ENCODE results near the gene PDZD2. TPM values are rescaled to one million over a fixed set of nuclear protein-coding genes. Genes with fewer than 3 reads are reported as not detected.

Gene PDZD2
- total and polyA plus RNA-seq, 2 experiments from 2014 or later, result 8.3 to 16.9 TPM

GRCh38 chr5:31626156-31626555 lies 12.8 kb upstream of the PDZD2 start:
- Histone ChIP-seq H2AFZ (peak overlapping the region; percentile 80), H3K4me1 (ENCODE audit: insufficient read depth) (no peaks in the 10 kb centered on the region), H3K79me2 (replicated peaks; ENCODE audit: insufficient read depth) (no peaks in the 10 kb centered on the region), H3K36me3 (ENCODE audit: insufficient read depth) (no peaks in the 10 kb centered on the region), H3K9me2 (ENCODE audit: insufficient read depth) (no peaks in the 10 kb centered on the region), H3K27ac (ENCODE audit: low read depth) (no peak overlapping the region), H3K27me3 (ENCODE audit: insufficient read depth) (no peaks in the 10 kb centered on the region), H3F3A (replicated peaks; ENCODE audit: low read depth) (no peaks in the 10 kb centered on the region), H4K20me1 (replicated peaks; ENCODE audit: insufficient read depth) (no peaks in the 10 kb centered on the region), H3K4me2 (no peak overlapping the region), H3K4me3 (no peak overlapping the region)
- Mint-ChIP-seq H3K36me3 (ENCODE audit: low read depth) (no peaks in the 10 kb centered on the region), H3K4me3 (no peak overlapping the region), H3K4me1 (peaks cover 2% of the 10 kb centered on the region), H3K27me3 (ENCODE audit: insufficient read depth, low read depth, poor library complexity) (no peaks in the 10 kb centered on the region), H3K27ac (no peak overlapping the region), H3K9me3 (no peaks in the 10 kb centered on the region)
- TF ChIP-seq EZH2 (IDR thresholded peaks at IDR 0.05; ENCODE audit: low read depth, unreplicated experiment) (no peak), EZH2phosphoT487 (IDR thresholded peaks at IDR 0.05; ENCODE audit: unreplicated experiment) (no peak)
- ATAC-seq (no peak), DNase-seq (ENCODE audit: low spot score) (no peak)

DNA sequence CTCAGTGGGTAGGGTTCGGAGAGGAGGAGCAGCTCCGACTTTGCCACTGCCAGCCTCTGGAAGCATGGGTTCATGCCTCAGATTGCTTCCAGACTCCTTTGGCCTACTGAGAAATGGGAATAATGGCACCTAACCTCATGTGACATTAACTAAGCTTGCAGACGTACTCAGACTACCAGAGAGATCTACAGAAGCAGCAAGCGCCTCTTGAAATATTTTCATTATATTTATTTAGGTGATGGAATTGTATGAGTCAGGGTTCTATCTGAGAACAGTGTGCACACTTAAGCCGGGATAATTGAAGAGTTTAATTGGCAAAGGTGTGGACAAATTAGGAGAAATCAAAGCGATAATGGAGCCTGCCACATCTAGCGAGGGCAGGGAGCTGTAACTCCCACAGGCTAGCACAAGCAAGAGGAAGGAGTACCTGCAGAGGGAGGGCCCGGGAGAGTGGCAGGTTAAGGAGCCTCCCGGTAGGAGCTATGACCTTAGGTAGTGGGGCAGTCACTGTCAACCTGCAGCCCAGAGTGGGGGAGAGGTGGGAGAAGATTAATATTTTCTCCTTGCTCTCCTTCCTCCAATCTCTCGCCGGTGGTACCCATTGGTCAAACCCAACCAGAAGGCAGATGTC lies 12.2 kb upstream of the PDZD2 start:
- H3K27ac Mint-ChIP-seq, result no peak overlapping the region
- Histone ChIP-seq H2AFZ (peak overlapping the region; percentile 80), H3K36me3 (ENCODE audit: insufficient read depth) (no peaks in the 10 kb centered on the region), H3K79me2 (replicated peaks; ENCODE audit: insufficient read depth) (no peaks in the 10 kb centered on the region), H4K20me1 (replicated peaks; ENCODE audit: insufficient read depth) (no peaks in the 10 kb centered on the region), H3K4me1 (ENCODE audit: insufficient read depth) (no peaks in the 10 kb centered on the region), H3F3A (replicated peaks; ENCODE audit: low read depth) (no peaks in the 10 kb centered on the region), H3K27me3 (ENCODE audit: insufficient read depth) (no peaks in the 10 kb centered on the region), H3K9me2 (ENCODE audit: insufficient read depth) (no peaks in the 10 kb centered on the region), H3K4me3 (no peak overlapping the region), H3K4me2 (no peak overlapping the region), H3K27ac (ENCODE audit: low read depth) (no peak overlapping the region)
- ATAC-seq, result peak; percentile 68
- DNase-seq (ENCODE audit: low spot score), result no peak
- H3K4me1 Mint-ChIP-seq, result peaks cover 2% of the 10 kb centered on the region
- no peaks in the 10 kb centered on the region for H3K27me3 Mint-ChIP-seq (ENCODE audit: insufficient read depth, low read depth, poor library complexity)
- TF ChIP-seq EZH2phosphoT487 (IDR thresholded peaks at IDR 0.05; ENCODE audit: unreplicated experiment) (no peak), ZNF114 (CRISPR knock-in tag; IDR thresholded peaks at IDR 0.05) (no peak), POLR2AphosphoS5 (IDR thresholded peaks at IDR 0.05; ENCODE audit: low read depth) (no peak), ZNF331 (CRISPR knock-in tag; IDR thresholded peaks at IDR 0.05; ENCODE audit: low read depth) (no peak)
- TF ChIP-seq, protein P1, sequence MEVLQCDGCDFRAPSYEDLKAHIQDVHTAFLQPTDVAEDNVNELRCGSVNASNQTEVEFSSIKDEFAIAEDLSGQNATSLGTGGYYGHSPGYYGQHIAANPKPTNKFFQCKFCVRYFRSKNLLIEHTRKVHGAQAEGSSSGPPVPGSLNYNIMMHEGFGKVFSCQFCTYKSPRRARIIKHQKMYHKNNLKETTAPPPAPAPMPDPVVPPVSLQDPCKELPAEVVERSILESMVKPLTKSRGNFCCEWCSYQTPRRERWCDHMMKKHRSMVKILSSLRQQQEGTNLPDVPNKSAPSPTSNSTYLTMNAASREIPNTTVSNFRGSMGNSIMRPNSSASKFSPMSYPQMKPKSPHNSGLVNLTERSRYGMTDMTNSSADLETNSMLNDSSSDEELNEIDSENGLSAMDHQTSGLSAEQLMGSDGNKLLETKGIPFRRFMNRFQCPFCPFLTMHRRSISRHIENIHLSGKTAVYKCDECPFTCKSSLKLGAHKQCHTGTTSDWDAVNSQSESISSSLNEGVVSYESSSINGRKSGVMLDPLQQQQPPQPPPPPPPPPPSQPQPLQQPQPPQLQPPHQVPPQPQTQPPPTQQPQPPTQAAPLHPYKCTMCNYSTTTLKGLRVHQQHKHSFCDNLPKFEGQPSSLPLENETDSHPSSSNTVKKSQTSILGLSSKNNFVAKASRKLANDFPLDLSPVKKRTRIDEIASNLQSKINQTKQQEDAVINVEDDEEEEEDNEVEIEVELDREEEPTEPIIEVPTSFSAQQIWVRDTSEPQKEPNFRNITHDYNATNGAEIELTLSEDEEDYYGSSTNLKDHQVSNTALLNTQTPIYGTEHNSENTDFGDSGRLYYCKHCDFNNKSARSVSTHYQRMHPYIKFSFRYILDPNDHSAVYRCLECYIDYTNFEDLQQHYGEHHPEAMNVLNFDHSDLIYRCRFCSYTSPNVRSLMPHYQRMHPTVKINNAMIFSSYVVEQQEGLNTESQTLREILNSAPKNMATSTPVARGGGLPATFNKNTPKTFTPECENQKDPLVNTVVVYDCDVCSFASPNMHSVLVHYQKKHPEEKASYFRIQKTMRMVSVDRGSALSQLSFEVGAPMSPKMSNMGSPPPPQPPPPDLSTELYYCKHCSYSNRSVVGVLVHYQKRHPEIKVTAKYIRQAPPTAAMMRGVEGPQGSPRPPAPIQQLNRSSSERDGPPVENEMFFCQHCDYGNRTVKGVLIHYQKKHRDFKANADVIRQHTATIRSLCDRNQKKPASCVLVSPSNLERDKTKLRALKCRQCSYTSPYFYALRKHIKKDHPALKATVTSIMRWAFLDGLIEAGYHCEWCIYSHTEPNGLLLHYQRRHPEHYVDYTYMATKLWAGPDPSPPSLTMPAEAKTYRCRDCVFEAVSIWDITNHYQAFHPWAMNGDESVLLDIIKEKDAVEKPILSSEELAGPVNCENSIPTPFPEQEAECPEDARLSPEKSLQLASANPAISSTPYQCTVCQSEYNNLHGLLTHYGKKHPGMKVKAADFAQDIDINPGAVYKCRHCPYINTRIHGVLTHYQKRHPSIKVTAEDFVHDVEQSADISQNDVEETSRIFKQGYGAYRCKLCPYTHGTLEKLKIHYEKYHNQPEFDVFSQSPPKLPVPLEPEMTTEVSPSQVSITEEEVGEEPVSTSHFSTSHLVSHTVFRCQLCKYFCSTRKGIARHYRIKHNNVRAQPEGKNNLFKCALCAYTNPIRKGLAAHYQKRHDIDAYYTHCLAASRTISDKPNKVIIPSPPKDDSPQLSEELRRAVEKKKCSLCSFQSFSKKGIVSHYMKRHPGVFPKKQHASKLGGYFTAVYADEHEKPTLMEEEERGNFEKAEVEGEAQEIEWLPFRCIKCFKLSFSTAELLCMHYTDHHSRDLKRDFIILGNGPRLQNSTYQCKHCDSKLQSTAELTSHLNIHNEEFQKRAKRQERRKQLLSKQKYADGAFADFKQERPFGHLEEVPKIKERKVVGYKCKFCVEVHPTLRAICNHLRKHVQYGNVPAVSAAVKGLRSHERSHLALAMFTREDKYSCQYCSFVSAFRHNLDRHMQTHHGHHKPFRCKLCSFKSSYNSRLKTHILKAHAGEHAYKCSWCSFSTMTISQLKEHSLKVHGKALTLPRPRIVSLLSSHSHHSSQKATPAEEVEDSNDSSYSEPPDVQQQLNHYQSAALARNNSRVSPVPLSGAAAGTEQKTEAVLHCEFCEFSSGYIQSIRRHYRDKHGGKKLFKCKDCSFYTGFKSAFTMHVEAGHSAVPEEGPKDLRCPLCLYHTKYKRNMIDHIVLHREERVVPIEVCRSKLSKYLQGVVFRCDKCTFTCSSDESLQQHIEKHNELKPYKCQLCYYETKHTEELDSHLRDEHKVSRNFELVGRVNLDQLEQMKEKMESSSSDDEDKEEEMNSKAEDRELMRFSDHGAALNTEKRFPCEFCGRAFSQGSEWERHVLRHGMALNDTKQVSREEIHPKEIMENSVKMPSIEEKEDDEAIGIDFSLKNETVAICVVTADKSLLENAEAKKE (CRISPR knock-in tag; IDR thresholded peaks at IDR 0.05), result no peak
- no peaks in the 10 kb centered on the region for H3K36me3 Mint-ChIP-seq (ENCODE audit: low read depth)
- no peaks in the 10 kb centered on the region for H3K9me3 Mint-ChIP-seq
- H3K4me3 Mint-ChIP-seq, result no peak overlapping the region

All from GM23338 (cell line).